HUES6 (cell line): ENCODE results near the gene ATP10A.
A peak's percentile ranks its signal among the peaks of the same experiment; 100 is the strongest.
"Not testable (repeated sequence)": the region's sequence is repeated elsewhere in the genome, so short reads cannot be mapped to it uniquely, and the experiment has no call there.

ENCODE experiments used
- H3K27ac ChIP-seq: 2 replicates; pipeline ENCODE4 v1.7.0; 2013; ENCODE audit warnings: low read depth, mild to moderate bottlenecking, low read length, inconsistent platforms
- H3K27me3 ChIP-seq: 2 replicates; pipeline ENCODE4 v1.6.1; 2013; ENCODE audit warnings: low read length; ENCODE audit not compliant: control insufficient read depth, insufficient read depth
- H3K36me3 ChIP-seq: 2 replicates; pipeline ENCODE4 v1.6.1; 2013; ENCODE audit warnings: low read length; ENCODE audit not compliant: control insufficient read depth, insufficient read depth
- H3K4me1 ChIP-seq: 2 replicates; pipeline ENCODE4 v1.6.1; 2013; ENCODE audit warnings: low read length; ENCODE audit not compliant: control insufficient read depth, insufficient read depth
- H3K4me3 ChIP-seq: 2 replicates; pipeline ENCODE4 v1.5.1; 2013; ENCODE audit warnings: low read depth, low read length
- H3K9ac ChIP-seq: one replicate; pipeline ENCODE4 v1.6.1; 2013; ENCODE audit warnings: mild to moderate bottlenecking, low read length
- H3K9me3 ChIP-seq: 2 replicates; pipeline ENCODE4 v1.6.1; 2013; ENCODE audit warnings: low read depth, low read length; ENCODE audit not compliant: control insufficient read depth, insufficient read depth

Gene ATP10A

DNA sequence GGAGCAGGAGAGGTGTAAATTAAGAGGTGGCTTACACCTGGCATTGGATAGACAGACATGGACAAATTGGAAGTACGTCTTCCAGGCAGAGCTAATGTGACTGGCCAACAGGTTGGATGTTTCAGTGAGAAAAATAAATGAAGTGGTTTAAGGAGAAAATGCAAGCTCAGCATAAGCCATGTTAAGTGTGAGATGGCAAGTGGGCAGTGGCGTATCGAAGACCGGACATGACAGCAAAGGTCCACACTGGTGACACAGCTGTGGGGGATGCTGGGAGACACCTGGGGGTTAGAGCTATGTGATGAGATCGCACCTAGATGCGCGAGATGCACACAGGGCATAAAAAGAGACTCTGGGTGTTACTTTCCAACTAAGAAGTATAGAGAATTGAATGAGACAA, 3.7 kb upstream of the ATP10A start:
- Histone ChIP-seq H3K27me3 (peaks cover 51% of the 10 kb centered on the region), H3K4me3 (no peak overlapping the region), H3K27ac (no peak overlapping the region), H3K9me3 (no peaks in the 10 kb centered on the region), H3K9ac (no peak overlapping the region), H3K4me1 (peaks cover 8% of the 10 kb centered on the region; the same call in 1 of the 2 replicates), H3K36me3 (no peaks in the 10 kb centered on the region)

DNA sequence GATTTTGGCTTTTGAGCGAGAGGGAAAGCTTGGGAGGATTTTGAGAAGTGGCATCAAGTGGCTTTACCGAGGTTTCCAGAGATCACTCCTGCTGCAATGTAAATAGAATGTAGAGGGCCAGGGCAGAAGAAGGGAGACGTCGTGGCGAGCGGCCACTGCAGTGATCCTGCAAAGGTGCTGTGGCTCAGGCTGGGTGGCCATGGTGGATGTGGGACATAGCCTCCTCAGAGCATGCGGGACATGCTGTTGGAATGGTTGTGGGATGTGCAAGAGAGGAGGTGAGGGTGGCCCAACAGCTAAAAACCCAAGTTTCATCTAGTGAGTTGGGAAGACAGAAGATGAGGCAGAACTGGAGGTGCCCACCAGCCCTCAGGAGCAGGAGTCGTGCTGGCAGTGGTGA, 3.1 kb upstream of the ATP10A start:
- Histone ChIP-seq H3K36me3 (no peaks in the 10 kb centered on the region), H3K9me3 (no peaks in the 10 kb centered on the region), H3K4me1 (peaks cover 8% of the 10 kb centered on the region; the same call in 1 of the 2 replicates), H3K9ac (no peak overlapping the region), H3K4me3 (no peak overlapping the region), H3K27ac (no peak overlapping the region), H3K27me3 (peaks cover 58% of the 10 kb centered on the region)

DNA sequence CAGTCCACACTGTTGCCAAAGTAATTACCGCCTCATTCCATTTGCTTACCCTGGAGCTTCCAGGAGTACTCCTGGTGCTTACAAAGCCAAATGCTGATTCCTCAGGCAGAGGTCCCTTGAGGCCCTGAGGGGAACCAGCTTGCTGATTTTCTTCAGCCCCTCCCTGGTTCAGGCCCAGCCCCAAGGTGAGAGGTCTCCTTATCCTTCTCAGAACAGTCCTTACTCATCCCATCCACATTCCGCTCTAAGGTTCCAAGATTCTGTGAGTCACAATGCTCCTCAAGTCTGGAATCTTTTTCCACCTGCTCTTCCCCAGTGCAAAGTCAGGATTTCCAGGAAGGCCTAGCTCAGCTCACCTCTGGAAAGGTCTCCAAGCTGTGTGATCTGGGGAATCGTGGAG, 1.8 kb upstream of the ATP10A start:
- Histone ChIP-seq H3K27ac (no peak overlapping the region), H3K4me1 (peaks cover 8% of the 10 kb centered on the region; the same call in 1 of the 2 replicates), H3K36me3 (no peaks in the 10 kb centered on the region), H3K4me3 (no peak overlapping the region), H3K9me3 (no peaks in the 10 kb centered on the region), H3K27me3 (peaks cover 70% of the 10 kb centered on the region), H3K9ac (no peak overlapping the region)

DNA sequence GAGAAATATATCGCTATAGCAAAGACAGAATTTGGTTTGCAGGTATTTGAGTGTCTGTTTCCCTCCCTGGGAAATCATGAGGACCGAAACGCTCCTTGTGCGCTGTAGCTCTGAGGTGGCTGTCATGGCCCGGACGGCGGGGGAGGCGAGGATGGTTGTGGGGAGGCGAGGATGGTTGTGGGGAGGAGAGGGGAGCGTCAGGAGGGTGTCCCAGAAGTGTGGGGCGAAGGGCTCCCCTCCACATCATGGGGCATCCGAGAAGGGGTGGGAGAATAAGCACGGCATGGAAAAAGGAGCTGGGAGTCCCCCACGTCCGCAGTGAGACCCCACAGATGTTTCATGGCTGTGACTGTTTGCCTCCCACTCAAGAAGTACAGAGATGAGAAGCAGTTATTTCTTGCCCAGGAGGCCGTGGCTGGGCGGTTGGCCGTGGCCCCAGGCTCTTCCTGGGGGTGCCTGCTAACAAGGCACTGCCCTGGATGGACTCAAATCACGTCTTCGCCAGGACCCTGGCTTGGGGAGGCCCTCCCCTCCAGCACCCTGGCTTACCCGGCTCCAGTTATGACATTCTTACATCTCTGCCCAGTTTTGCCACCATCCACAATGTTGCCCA, 947 bp upstream of the ATP10A start:
- H3K4me3 ChIP-seq, result peak overlapping the region; percentile 71

DNA sequence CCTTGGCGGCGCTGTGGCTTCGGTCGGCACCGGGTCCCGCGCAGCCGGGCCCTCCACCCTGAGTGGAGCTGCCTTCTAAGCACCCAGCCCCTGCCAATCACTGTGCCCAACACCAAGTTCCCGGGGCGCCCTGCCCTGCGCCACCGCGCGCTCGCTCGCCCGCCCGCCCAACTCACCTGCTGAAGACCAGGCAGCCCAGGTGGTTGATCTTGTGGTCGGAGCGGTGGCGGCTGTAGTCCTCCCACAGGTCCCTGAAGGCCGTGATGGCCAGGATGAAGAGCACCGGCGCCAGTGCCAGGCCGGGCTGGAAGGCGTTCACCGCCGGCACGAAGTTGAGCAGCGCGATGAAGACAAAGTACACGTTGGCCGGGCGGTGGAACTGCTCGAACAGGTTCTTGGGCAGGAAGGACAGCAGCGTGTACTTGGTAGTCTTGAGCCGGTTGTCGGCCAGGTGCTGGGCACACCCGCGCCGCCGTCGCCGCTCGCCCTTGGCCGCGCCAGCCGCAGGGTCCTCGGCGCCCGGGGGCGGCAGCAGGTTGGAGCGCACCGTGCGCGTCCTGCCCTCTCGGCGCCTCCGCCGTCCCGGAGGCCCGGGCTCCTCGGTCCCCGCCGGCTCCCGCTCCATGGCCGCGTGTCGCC, 536 bp downstream of the ATP10A start:
- peak overlapping the region; percentile 71 for H3K4me3 ChIP-seq
- no peaks in the 10 kb centered on the region for H3K36me3 ChIP-seq
- H3K27ac ChIP-seq, result no peak overlapping the region
- H3K4me1 ChIP-seq, result peaks cover 17% of the 10 kb centered on the region
- no peaks in the 10 kb centered on the region for H3K9me3 ChIP-seq
- peak overlapping the region; percentile 13 for H3K9ac ChIP-seq
- H3K27me3 ChIP-seq, result peaks cover 75% of the 10 kb centered on the region

More for the DNA sequence above, 947 bp upstream of the ATP10A start:
- H3K9me3 ChIP-seq, result no peaks in the 10 kb centered on the region
- no peaks in the 10 kb centered on the region for H3K36me3 ChIP-seq
- H3K9ac ChIP-seq, result no peak overlapping the region
- peaks cover 9% of the 10 kb centered on the region for H3K4me1 ChIP-seq
- H3K27ac ChIP-seq, result no peak overlapping the region
- peaks cover 75% of the 10 kb centered on the region for H3K27me3 ChIP-seq

DNA sequence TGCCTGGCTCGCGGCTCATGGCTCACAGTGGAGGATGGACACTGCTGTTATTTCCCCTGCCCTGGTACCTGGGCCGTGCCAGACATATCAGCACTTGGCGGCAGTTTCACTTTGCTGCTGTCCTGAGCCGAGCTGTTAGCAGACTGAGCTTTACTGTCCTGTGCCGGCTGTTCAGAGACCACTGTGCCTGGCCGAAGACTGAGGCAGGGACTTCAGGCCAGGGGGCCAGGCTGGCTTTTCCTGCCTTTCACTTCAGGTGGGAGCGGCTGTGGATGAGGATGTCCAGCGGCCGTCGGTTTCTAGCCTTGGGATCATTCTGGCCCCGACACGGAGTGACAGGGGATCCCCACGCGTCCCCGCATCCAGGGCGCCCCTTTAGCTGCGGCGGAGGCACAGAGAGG, 1.1 kb downstream of the ATP10A start:
- Histone ChIP-seq H3K36me3 (no peaks in the 10 kb centered on the region), H3K9ac (no peak overlapping the region), H3K4me3 (peak overlapping the region; percentile 71), H3K9me3 (no peaks in the 10 kb centered on the region), H3K4me1 (peaks cover 17% of the 10 kb centered on the region), H3K27ac (no peak overlapping the region), H3K27me3 (peaks cover 75% of the 10 kb centered on the region)

DNA sequence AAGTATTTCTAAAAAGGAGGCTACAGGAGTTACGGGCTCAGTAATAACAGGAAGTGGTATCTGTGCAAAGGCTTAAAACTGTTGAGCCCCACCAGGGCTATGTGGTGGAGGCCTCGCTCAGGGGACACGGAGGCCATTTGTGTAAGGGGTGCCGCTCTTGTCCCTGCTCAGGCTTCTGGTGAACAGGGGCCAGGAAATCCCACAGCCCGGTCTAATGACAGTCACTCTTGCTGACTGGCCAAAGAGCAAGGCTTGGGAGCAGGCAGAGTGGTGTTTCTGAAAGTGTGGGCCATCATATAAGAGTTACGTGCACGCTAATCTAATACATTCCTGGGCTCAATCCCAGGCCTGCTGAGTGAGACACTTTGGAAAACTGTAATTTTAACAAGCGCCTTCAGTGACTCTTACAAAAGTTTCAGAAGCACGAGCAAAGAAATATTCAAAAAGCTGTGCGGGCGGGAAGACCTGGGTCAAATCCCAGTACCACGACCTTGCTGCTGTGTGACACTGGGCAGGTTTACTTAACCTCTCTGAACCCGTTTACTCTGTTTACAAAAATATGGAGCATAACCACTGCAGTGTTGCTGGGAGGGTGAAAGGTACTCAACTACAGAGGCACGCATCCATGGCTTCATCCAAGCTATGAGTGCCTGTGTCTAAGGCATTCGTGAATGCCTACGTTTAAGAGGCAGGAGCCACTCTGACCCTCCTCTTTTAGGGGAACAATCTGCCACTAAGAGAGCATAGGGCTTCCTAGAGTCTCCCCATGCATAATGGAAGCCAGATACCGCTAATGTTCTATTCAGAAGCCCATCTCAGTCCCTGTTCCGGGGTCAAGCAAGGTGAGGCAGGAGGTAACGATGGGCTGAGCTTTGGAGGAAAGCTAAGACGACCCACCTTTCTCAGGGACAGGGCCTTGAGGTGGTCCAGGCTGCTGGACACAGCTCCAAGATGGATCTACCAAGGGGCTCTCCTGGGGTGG, 2.0 kb downstream of the ATP10A start:
- Histone ChIP-seq H3K9me3 (no peaks in the 10 kb centered on the region), H3K27ac (no peak overlapping the region), H3K4me3 (no peak overlapping the region), H3K9ac (no peak overlapping the region), H3K36me3 (no peaks in the 10 kb centered on the region), H3K27me3 (peaks cover 66% of the 10 kb centered on the region), H3K4me1 (peaks cover 17% of the 10 kb centered on the region)

DNA sequence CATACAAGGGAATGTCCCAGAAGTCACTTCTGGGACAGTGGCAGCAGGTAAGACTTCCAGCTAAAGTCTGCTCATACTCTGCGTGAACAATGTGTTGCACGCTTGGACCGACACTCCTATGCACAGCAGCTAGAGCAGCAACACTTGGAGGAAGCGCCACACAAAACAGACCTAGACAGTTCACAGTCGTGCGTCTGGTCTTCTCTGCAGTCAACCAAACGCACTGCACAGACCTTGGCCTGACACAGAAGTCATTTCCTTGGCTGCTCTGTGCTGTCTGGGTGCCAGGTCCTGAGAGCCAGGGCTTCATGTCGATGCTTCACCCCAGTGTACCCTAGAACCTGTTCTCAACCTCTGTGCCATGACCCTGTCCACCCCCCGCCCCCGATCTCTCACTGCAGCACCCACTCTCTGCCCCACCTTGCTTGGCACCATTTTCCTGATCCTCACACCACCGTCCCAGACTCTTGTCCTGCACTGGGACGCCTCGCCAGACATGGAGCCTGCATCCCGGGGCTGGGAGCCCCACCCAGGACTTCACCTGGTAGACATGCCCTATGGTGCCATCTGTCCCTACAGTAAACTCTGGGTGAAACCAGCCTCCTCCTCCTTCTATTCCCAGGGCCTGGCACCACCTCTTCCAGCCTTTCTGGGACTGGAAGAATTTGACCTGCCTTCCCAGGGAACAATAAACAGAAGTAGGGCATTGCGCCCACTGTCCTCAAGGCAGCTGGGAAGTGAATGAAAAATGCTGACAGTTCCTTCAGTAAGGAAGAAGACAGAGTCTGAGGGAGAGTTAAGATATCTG, 3.1 kb downstream of the ATP10A start:
- Histone ChIP-seq H3K4me3 (no peak overlapping the region), H3K4me1 (peaks cover 17% of the 10 kb centered on the region), H3K27me3 (peaks cover 55% of the 10 kb centered on the region), H3K9me3 (no peaks in the 10 kb centered on the region), H3K9ac (no peak overlapping the region), H3K27ac (no peak overlapping the region), H3K36me3 (no peaks in the 10 kb centered on the region)

DNA sequence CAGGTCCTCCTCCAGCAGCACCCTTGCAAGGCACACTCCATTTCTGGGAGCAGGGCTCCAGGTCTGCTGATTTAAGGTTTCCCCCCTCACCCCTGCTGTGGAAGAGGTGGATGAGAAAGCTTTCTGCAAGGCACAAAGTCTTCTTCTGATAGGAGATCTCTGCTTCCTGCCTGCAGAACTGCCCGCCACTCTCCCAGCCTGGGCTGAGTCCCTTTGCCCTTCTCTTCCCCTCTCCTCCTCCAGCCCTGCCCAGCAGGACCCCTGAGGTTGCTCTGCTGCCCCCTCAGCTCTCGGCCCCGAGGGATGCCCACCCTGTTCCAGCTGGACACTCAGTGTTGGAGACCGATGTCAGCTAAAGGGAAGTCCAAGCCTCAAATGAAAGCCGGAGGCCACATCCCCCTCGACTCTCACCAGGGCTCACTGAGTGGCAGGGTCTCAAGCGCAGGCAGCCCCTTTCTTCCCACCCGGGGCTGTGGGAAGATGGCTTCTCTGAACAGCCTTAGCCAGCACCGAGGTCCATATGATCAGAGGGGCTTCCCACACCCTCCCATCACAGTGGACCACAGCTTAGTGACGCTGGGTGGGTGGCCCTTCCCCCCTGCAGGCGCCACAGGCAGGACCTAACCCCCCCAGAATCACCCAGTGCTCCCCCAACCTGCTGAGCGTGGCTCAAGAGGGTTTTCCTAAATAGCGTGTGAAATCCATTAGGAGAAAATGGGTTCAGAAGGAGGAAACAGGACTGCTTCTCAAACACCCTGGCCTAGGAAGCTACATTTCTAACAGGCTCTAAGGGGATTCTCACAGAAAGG, 4.0 kb downstream of the ATP10A start:
- no peak overlapping the region for H3K9ac ChIP-seq
- no peak overlapping the region for H3K4me3 ChIP-seq
- H3K27ac ChIP-seq, result no peak overlapping the region
- H3K9me3 ChIP-seq, result no peaks in the 10 kb centered on the region
- peaks cover 17% of the 10 kb centered on the region for H3K4me1 ChIP-seq
- H3K27me3 ChIP-seq, result peaks cover 46% of the 10 kb centered on the region
- H3K36me3 ChIP-seq, result no peaks in the 10 kb centered on the region

DNA sequence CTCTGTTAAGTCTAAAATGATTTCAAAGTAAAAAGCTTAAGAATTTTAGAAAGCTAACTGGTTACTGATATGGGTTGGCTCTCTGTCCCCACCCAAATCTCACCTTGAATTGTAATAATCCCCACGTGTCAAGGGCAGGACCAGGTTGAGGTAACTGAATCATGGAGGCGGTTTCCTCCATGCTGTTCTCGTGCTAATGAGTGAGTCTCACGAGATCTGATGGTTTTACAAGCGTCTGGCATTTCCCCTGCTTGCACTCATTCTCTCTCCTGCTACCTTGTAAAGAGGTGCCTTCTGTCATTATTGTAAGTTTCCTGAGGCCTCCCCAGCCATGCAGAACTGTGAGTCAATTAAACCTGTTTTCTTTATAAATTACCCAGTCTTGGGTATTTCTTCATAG, 7.1 kb downstream of the ATP10A start:
- Histone ChIP-seq H3K4me1 (peaks cover 22% of the 10 kb centered on the region), H3K27me3 (peaks cover 15% of the 10 kb centered on the region)
- H3K9me3 ChIP-seq, H3K27ac ChIP-seq, H3K36me3 ChIP-seq, H3K9ac ChIP-seq, H3K4me3 ChIP-seq: not testable (repeated sequence)
